Measurements from ENCODE around the gene AGT. TPM values are rescaled to one million over a fixed set of nuclear protein-coding genes. Genes with fewer than 3 reads are reported as not detected.

AGT gene
- total RNA-seq, 1 experiment from 2014 or later: not detected

DNA sequence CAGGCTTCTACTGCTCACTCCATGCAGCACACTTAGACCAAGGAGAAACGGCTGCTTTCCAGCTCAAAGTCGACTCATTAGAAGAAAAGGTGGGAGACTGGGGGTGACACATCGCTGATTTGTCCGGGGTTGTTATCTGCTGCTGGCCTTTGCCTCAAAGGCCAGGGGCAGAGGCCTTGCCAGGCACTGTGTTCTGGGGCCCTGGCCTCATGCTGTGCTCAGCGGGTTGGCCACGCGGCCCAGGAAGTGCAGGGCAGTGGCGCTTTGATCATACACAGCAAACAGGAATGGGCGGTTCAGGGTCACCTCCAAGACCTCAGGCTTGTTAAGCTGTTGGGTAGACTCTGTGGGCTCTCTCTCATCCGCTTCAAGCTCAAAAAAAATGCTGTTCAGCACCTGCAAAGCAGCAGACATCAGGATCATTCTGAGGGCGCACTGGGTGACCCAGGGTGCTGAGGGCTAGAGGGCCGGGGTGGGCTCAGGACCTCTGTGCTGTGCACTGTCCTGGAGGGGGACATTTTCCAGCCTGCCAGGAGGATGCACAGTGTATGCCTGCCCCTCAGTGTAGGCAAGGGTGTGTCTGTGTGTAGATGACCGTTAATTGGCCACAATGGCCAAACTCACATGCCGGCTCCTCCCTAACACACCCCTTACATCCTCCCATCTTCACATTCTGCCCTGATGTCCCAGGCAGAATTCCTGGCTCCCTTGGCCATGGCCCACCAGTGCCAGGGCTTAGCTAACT is 10.8 kb downstream of the AGT start:
- POLR2A ChIA-PET (ENCODE audit: unreplicated experiment): no interaction called here
- TF ChIP-seq CTCF (conservative IDR thresholded peaks at IDR 0.05) (no peak), EZH2 (IDR thresholded peaks at IDR 0.05; ENCODE audit: low read depth) (no peak)
- Histone ChIP-seq H3K27me3 (ENCODE audit: insufficient read depth, low read depth) (no peaks in the 10 kb centered on the region), H3K9me3 (ENCODE audit: insufficient read depth, low read depth) (no peaks in the 10 kb centered on the region), H2AFZ (no peak overlapping the region), H3K9me2 (ENCODE audit: insufficient read depth) (no peaks in the 10 kb centered on the region), H3K4me3 (no peak overlapping the region), H3K27ac (no peak overlapping the region), H3K79me2 (ENCODE audit: low read depth) (no peaks in the 10 kb centered on the region), H3K4me2 (no peak overlapping the region), H3K36me3 (ENCODE audit: low read depth) (no peaks in the 10 kb centered on the region), H3F3A (ENCODE audit: insufficient read depth, low read depth) (no peaks in the 10 kb centered on the region), H3K4me1 (replicated peaks; ENCODE audit: insufficient read depth) (no peaks in the 10 kb centered on the region; the same call in 1 of the 2 replicates), H4K20me1 (ENCODE audit: insufficient read depth) (no peaks in the 10 kb centered on the region)
- intact Hi-C loops (cut with micrococcal nuclease; ENCODE audit: unreplicated experiment): no loop called here
- no TSS peak for BruUV-seq (replicated peaks)
- peak; percentile 38 to 53 for DNase-seq
- CTCF ChIA-PET: no interaction called here

GRCh38 chr1:230701895-230702768 is 11.8 kb downstream of the AGT start:
- no peak overlapping the region for H2AFZ ChIP-seq
- no peak overlapping the region for H3K27ac ChIP-seq
- no peaks in the 10 kb centered on the region; the same call in 1 of the 2 replicates for H3K4me1 ChIP-seq (replicated peaks; ENCODE audit: insufficient read depth)
- POLR2A ChIA-PET (ENCODE audit: unreplicated experiment): no interaction called here
- H3K4me3 ChIP-seq: no peak overlapping the region
- TF ChIP-seq CTCF (conservative IDR thresholded peaks at IDR 0.05) (no peak), EZH2 (IDR thresholded peaks at IDR 0.05; ENCODE audit: low read depth) (no peak)
- intact Hi-C loops (cut with micrococcal nuclease; ENCODE audit: unreplicated experiment): no loop called here
- no TSS peak for BruUV-seq (replicated peaks)
- no peak overlapping the region for H3K4me2 ChIP-seq
- no peaks in the 10 kb centered on the region for H3K9me2 ChIP-seq (ENCODE audit: insufficient read depth)
- no peaks in the 10 kb centered on the region for H4K20me1 ChIP-seq (ENCODE audit: insufficient read depth)
- H3K36me3 ChIP-seq (ENCODE audit: low read depth): no peaks in the 10 kb centered on the region
- DNase-seq: no peak
- no peaks in the 10 kb centered on the region for H3F3A ChIP-seq (ENCODE audit: insufficient read depth, low read depth)
- H3K79me2 ChIP-seq (ENCODE audit: low read depth): no peaks in the 10 kb centered on the region
- CTCF ChIA-PET: no interaction called here
- no peaks in the 10 kb centered on the region for H3K27me3 ChIP-seq (ENCODE audit: insufficient read depth, low read depth)
- H3K9me3 ChIP-seq (ENCODE audit: insufficient read depth, low read depth): no peaks in the 10 kb centered on the region

- intact Hi-C loops (cut with micrococcal nuclease; ENCODE audit: unreplicated experiment): no loop called here
- H3K36me3 ChIP-seq (ENCODE audit: low read depth): no peaks in the 10 kb centered on the region
- ChIA-PET CTCF (no interaction called here), POLR2A (ENCODE audit: unreplicated experiment) (no interaction called here)
- no peaks in the 10 kb centered on the region for H3F3A ChIP-seq (ENCODE audit: insufficient read depth, low read depth)
- no peaks in the 10 kb centered on the region for H3K27me3 ChIP-seq (ENCODE audit: insufficient read depth, low read depth)
- no peaks in the 10 kb centered on the region for H4K20me1 ChIP-seq (ENCODE audit: insufficient read depth)
- TF ChIP-seq EZH2 (IDR thresholded peaks at IDR 0.05; ENCODE audit: low read depth) (no peak), CTCF (conservative IDR thresholded peaks at IDR 0.05) (no peak)
- BruUV-seq (replicated peaks): no TSS peak
- H3K79me2 ChIP-seq (ENCODE audit: low read depth): no peaks in the 10 kb centered on the region
- H3K27ac ChIP-seq: no peak overlapping the region
- no peaks in the 10 kb centered on the region for H3K9me2 ChIP-seq (ENCODE audit: insufficient read depth)
- no peak overlapping the region for H3K4me2 ChIP-seq
- H3K9me3 ChIP-seq (ENCODE audit: insufficient read depth, low read depth): no peaks in the 10 kb centered on the region
- no peak for DNase-seq
- no peaks in the 10 kb centered on the region; the same call in 1 of the 2 replicates for H3K4me1 ChIP-seq (replicated peaks; ENCODE audit: insufficient read depth)
- H3K4me3 ChIP-seq: no peak overlapping the region
- H2AFZ ChIP-seq: no peak overlapping the region
Observed at GRCh38 chr1:230701434-230701833, 12.5 kb downstream of the AGT start.

Measured in PC-9 (cell line).